GM18499 (cell line): ENCODE data around the gene MRPS31.
"Not testable (repeated sequence)": the region's sequence is repeated elsewhere in the genome, so short reads cannot be mapped to it uniquely, and the experiment has no call there.

ENCODE experiments used
- ATAC-seq: cut with Tn5 transposase; IDR thresholded peaks from one replicate; pipeline ENCODE4 v1.9.1; 2021; ENCODE audit warnings: moderate number of reproducible peaks; ENCODE audit not compliant: insufficient read depth, unreplicated experiment

The MRPS31 gene

GRCh38 chr13:40764587-40765403 is 6.2 kb downstream of the MRPS31 start:
- no peak for ATAC-seq

GRCh38 chr13:40762849-40763248 is 8.1 kb downstream of the MRPS31 start:
- no peak for ATAC-seq

GRCh38 chr13:40758811-40759210 is 12.2 kb downstream of the MRPS31 start:
- ATAC-seq: no peak

GRCh38 chr13:40756042-40756441 is 14.9 kb downstream of the MRPS31 start:
- ATAC-seq: no peak

- ATAC-seq: no peak
Observed at GRCh38 chr13:40755082-40755700, 15.8 kb downstream of the MRPS31 start.

- no peak for ATAC-seq
Observed at GRCh38 chr13:40749327-40749726, 21.7 kb downstream of the MRPS31 start.

GRCh38 chr13:40735232-40735548 is 35.8 kb downstream of the MRPS31 start:
- not testable (repeated sequence) for ATAC-seq

- not testable (repeated sequence) for ATAC-seq
Observed at GRCh38 chr13:40734536-40735231, 36.3 kb downstream of the MRPS31 start.

- no peak for ATAC-seq
Observed at GRCh38 chr13:40732658-40733057, 38.3 kb downstream of the MRPS31 start.

- no peak for ATAC-seq
Observed at GRCh38 chr13:40728595-40728994, 42.4 kb downstream of the MRPS31 start.

GRCh38 chr13:40714433-40714832 is 56.6 kb downstream of the MRPS31 start:
- ATAC-seq: not testable (repeated sequence)

- no peak for ATAC-seq
Observed at GRCh38 chr13:40706439-40706838, 64.6 kb downstream of the MRPS31 start.

- no peak for ATAC-seq
Observed at GRCh38 chr13:40697711-40698110, 73.3 kb downstream of the MRPS31 start.

- no peak for ATAC-seq
Observed at GRCh38 chr13:40694426-40694825, 76.6 kb downstream of the MRPS31 start.

GRCh38 chr13:40692946-40693345 is 78.0 kb downstream of the MRPS31 start:
- ATAC-seq: peak; percentile 48

- no peak for ATAC-seq
Observed at GRCh38 chr13:40688781-40689180, 82.2 kb downstream of the MRPS31 start.

GRCh38 chr13:40682449-40683240 is 88.3 kb downstream of the MRPS31 start:
- ATAC-seq: no peak

GRCh38 chr13:40681341-40682146 is 89.4 kb downstream of the MRPS31 start:
- ATAC-seq: no peak

GRCh38 chr13:40680659-40681323 is 90.2 kb downstream of the MRPS31 start:
- no peak for ATAC-seq
